Panc1 (cell line): ENCODE measurements around the gene SLC22A5.

ENCODE experiments used
- CTCF ChIP-seq: fragments of 450-650 bp; IDR thresholded peaks from 2 replicates; pipeline ENCODE4 v1.5.1; 2017; ENCODE audit warnings: mild to moderate bottlenecking
- POLR2AphosphoS5 ChIP-seq: IDR thresholded peaks from 2 replicates; pipeline ENCODE4 v1.6.1; 2012; ENCODE audit warnings: mild to moderate bottlenecking, low read depth, low read length, moderate library complexity
- REST ChIP-seq, 2 experiments: IDR thresholded peaks; 2 replicates each; pipeline ENCODE4 v1.6.1; 2011 to 2012; ENCODE audit warnings: low read depth in 2 of 2, control low read depth in 1 of 2, low read length in 1 of 2, mild to moderate bottlenecking in 1 of 2, moderate library complexity in 1 of 2; ENCODE audit not compliant: insufficient read depth in 1 of 2
- SIN3A ChIP-seq: IDR thresholded peaks from 2 replicates; pipeline ENCODE4 v1.6.1; 2012; ENCODE audit warnings: low read depth, mild to moderate bottlenecking, low read length, moderate library complexity, borderline replicate concordance; ENCODE audit not compliant: insufficient read depth
- TCF7L2 ChIP-seq: IDR thresholded peaks from 2 replicates; pipeline ENCODE4 v1.6.1; 2011; ENCODE audit warnings: mild to moderate bottlenecking, low read depth, low read length, inconsistent platforms

GRCh38 chr5:132417889-132418485, 48.5 kb downstream of the SLC22A5 start:
- TF ChIP-seq POLR2AphosphoS5 = no peak
- no peak for TF ChIP-seq CTCF
- no peak for TF ChIP-seq REST (IDR thresholded peaks at IDR 0.05; ENCODE audit: insufficient read depth in 1 of 2, low read depth in 2 of 2, low read length in 1 of 2)
- TF ChIP-seq TCF7L2 = no peak
- no peak for TF ChIP-seq SIN3A
